CD8-positive, alpha-beta memory T cell (primary cell): ENCODE data around the gene UBAC1. TPM values are rescaled to one million over a fixed set of nuclear protein-coding genes. Genes with fewer than 3 reads are reported as not detected.
"Not testable (repeated sequence)": the region's sequence is repeated elsewhere in the genome, so short reads cannot be mapped to it uniquely, and the experiment has no call there.

Experiments
- CTCF ChIA-PET: fragments of 350-600 bp; sonication (Branson Sonifier 250); formaldehyde crosslinking; loops from one replicate; lab custom pipeline; 2021; ENCODE audit warnings: antibody characterized with exemption; lab: Charles Lee
- POLR2A ChIA-PET: fragments of 350-600 bp; sonication (Branson Sonifier 250); formaldehyde crosslinking; loops from one replicate; lab custom pipeline; 2021; ENCODE audit warnings: antibody characterized with exemption; lab: Charles Lee
- DNase-seq, 5 donors: peaks; one replicate each; pipeline versions ENCODE4 v3.0.0 to v3.0.0-alpha.2; 2020 to 2022; ENCODE audit warnings: mixed read lengths in 1 of 5
- H3K27ac ChIP-seq: one replicate; pipeline ENCODE4 v1.7.0; 2013; ENCODE audit warnings: low read depth, mild to moderate bottlenecking, low read length, moderate library complexity
- H3K27me3 ChIP-seq: 2 replicates; pipeline ENCODE4 v1.7.0; 2013; ENCODE audit warnings: low read length, mild to moderate bottlenecking; ENCODE audit not compliant: insufficient read depth, poor library complexity, severe bottlenecking
- H3K36me3 ChIP-seq: 2 replicates; pipeline ENCODE4 v1.7.0; 2013; ENCODE audit warnings: mild to moderate bottlenecking, low read length, moderate library complexity; ENCODE audit not compliant: insufficient read depth
- H3K4me1 ChIP-seq: 2 replicates; pipeline ENCODE4 v1.7.0; 2013; ENCODE audit warnings: mild to moderate bottlenecking, low read length, moderate library complexity; ENCODE audit not compliant: insufficient read depth
- H3K4me3 ChIP-seq: 2 replicates; pipeline ENCODE4 v1.7.0; 2013; ENCODE audit warnings: mild to moderate bottlenecking, low read length
- H3K9me3 ChIP-seq: 2 replicates; pipeline ENCODE4 v1.7.0; 2013; ENCODE audit warnings: mild to moderate bottlenecking, low read length
- H3K27ac Mint-ChIP-seq, 8 donors: one replicate each; pipeline ENCODE4 v1.8.0; 2020 to 2021; ENCODE audit warnings: mixed read lengths in 8 of 8, mild to moderate bottlenecking in 6 of 8, inconsistent platforms in 3 of 8, moderate library complexity in 3 of 8
- H3K27me3 Mint-ChIP-seq, 2 donors: one replicate each; pipeline ENCODE4 v1.8.0; 2020 to 2021; ENCODE audit warnings: mixed read lengths in 2 of 2, mild to moderate bottlenecking in 1 of 2, moderate library complexity in 1 of 2
- H3K36me3 Mint-ChIP-seq, 3 donors: one replicate each; pipeline ENCODE4 v1.8.0; 2020 to 2021; ENCODE audit warnings: mixed read lengths in 3 of 3, inconsistent platforms in 1 of 3, mild to moderate bottlenecking in 1 of 3
- H3K4me1 Mint-ChIP-seq, 3 donors: one replicate each; pipeline ENCODE4 v1.8.0; 2020 to 2021; ENCODE audit warnings: mixed read lengths in 3 of 3, inconsistent platforms in 1 of 3, mild to moderate bottlenecking in 1 of 3
- H3K4me3 Mint-ChIP-seq, 7 donors: one replicate each; pipeline ENCODE4 v1.8.0; 2020 to 2021; ENCODE audit warnings: mixed read lengths in 7 of 7, mild to moderate bottlenecking in 6 of 7, moderate library complexity in 4 of 7, inconsistent platforms in 2 of 7
- H3K9me3 Mint-ChIP-seq, 5 donors: one replicate each; pipeline ENCODE4 v1.8.0; 2020 to 2022; ENCODE audit warnings: mixed read lengths in 5 of 5, mild to moderate bottlenecking in 3 of 5, moderate library complexity in 2 of 5, inconsistent platforms in 1 of 5
- polyA plus RNA-seq: library from polyadenylated mRNA; unstranded; fragments of 300-500 nt; fragmentation: Illumina TruSeq; gene quantifications from one replicate; pipeline ENCODE4 v1.2.3, GENCODE V29; 2021
- total RNA-seq, 2 experiments: library from RNA; stranded (reverse); gene quantifications; one replicate each; pipeline ENCODE4 v1.2.3, GENCODE V29; 2021

Gene UBAC1
- total and polyA plus RNA-seq, 3 experiments from 2014 or later, result 27.1 to 38.1 (median 36.3) TPM

DNA sequence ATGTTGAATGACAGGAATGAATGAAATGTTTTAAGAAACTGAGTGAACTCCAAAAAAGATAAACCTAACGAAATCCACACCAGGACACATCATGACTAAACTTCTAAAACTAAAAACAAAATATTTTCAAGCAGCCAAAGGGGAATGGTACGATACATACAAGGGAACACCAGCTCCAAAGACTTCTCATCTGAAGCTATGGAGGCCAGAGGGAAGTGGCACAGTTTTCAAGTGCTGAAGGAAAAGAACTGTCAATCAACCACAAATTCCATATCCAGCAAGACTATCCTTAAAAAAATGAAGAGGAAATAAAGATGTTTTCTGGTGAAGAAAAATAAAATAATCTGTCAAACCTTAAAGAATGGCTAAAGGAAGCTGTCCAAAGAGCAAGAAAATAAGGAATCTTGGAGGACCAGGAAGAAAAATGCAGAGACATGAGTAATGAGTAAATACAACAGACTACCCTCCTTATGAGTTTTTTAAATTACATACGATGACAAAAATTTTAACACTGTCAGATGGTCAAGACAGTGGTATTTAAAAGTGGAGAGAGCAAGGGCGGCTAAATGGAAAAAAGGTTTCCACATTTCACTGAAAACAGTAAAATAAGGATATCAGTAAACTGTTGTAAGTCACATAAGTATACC is 65.8 kb downstream of the UBAC1 start:
- DNase-seq, result no peak
- H3K27ac Mint-ChIP-seq, result peak overlapping the region in 2 of 8 donors; percentile 32 to 64

DNA sequence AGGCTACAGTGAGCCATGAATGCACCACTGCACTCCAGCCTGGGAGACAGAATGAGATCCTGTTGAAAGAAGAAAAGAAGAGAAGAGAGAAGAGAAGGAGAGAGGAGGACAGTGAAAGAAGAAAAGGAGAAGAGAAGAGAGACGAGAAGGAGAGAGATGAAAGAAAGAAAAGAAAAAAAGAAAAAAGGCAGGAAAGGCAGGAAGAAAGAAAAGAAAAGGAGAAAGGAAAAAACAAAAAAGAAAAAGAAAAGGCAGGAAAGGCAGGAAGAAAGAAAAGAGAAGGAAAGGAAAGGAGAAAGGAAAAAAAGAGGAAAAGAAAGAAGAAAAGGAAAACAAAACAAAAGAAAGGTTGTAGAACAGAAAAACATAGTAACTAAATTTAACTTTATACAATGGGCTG is 68.1 kb downstream of the UBAC1 start:
- Histone ChIP-seq H3K9me3 (no peaks in the 10 kb centered on the region), H3K27me3 (no peaks in the 10 kb centered on the region), H3K27ac (no peak overlapping the region), H3K4me3 (no peak overlapping the region), H3K36me3 (no peaks in the 10 kb centered on the region), H3K4me1 (peaks cover 28% of the 10 kb centered on the region)
- H3K4me1 Mint-ChIP-seq, result peaks cover 51 to 93% (median 75%) of the 10 kb centered on the region in 3 donors
- DNase-seq, result no peak
- H3K27me3 Mint-ChIP-seq, result no peaks in the 10 kb centered on the region
- H3K9me3 Mint-ChIP-seq, result no peaks in the 10 kb centered on the region
- H3K27ac Mint-ChIP-seq, result peak overlapping the region in 1 of 8 donors; percentile 37
- ChIA-PET POLR2A (no interaction called here), CTCF (no interaction called here)
- H3K36me3 Mint-ChIP-seq, result no peaks in the 10 kb centered on the region
- no peak overlapping the region for H3K4me3 Mint-ChIP-seq

More for the DNA sequence above, 65.8 kb downstream of the UBAC1 start:
- Histone ChIP-seq H3K4me1 (peaks cover 32% of the 10 kb centered on the region), H3K4me3 (no peak overlapping the region), H3K36me3 (no peaks in the 10 kb centered on the region), H3K27me3 (no peaks in the 10 kb centered on the region), H3K9me3 (no peaks in the 10 kb centered on the region), H3K27ac (no peak overlapping the region)
- Mint-ChIP-seq H3K4me3 (no peak overlapping the region), H3K4me1 (peaks cover 55 to 89% (median 84%) of the 10 kb centered on the region in 3 donors), H3K9me3 (no peaks in the 10 kb centered on the region), H3K27me3 (no peaks in the 10 kb centered on the region), H3K36me3 (peaks cover 0 to 3% (median 0%) of the 10 kb centered on the region in 3 donors)
- POLR2A ChIA-PET, result no interaction called here
- CTCF ChIA-PET, result no interaction called here

- H3K4me3 ChIP-seq, H3K36me3 ChIP-seq, POLR2A ChIA-PET, H3K27me3 ChIP-seq, H3K27me3 Mint-ChIP-seq, H3K36me3 Mint-ChIP-seq, H3K4me3 Mint-ChIP-seq, CTCF ChIA-PET, H3K27ac ChIP-seq, H3K27ac Mint-ChIP-seq, H3K9me3 Mint-ChIP-seq, DNase-seq, H3K9me3 ChIP-seq: not testable (repeated sequence)
- H3K4me1 Mint-ChIP-seq, result peaks cover 56 to 94% (median 75%) of the 10 kb centered on the region in 3 donors
- peaks cover 34% of the 10 kb centered on the region for H3K4me1 ChIP-seq
Measured at GRCh38 chr9:135892327-135892726, 68.8 kb downstream of the UBAC1 start.

DNA sequence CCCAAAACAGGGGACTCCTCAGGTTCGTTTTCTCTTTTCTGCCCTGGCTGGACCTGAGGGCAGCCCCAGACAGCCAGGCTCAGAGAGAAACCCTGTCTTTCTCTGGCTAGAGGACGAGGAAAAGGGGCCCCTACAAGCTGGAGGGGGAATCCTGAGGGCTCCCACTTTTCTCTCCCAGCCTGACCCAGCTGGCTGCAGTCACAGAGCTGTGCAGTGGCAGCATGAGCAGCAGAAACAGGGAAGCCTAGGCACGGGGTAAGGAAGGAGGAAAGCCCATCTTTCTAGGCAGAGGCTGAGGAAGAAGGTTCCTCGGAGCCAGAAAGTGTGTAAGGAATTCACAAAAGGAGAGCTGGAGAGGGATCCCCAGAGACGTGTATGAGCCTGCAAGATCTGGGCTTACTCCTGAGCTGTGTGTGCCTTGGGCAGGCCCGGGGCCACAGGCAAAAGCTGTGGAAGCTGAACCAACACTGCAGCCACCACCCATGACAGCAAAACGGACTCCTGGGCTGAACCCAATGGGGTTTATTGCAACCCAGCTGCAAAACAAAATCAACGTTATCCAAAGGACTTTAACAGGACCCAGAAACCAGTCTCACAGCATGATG is 70.0 kb downstream of the UBAC1 start:
- ChIA-PET CTCF (no interaction called here), POLR2A (no interaction called here)
- Histone ChIP-seq H3K27ac (no peak overlapping the region), H3K9me3 (no peaks in the 10 kb centered on the region), H3K4me3 (no peak overlapping the region), H3K36me3 (no peaks in the 10 kb centered on the region), H3K4me1 (peaks cover 43% of the 10 kb centered on the region), H3K27me3 (no peaks in the 10 kb centered on the region)
- no peak overlapping the region for H3K4me3 Mint-ChIP-seq
- H3K9me3 Mint-ChIP-seq, result no peaks in the 10 kb centered on the region
- no peaks in the 10 kb centered on the region for H3K36me3 Mint-ChIP-seq
- peaks cover 62 to 95% (median 76%) of the 10 kb centered on the region in 3 donors for H3K4me1 Mint-ChIP-seq
- DNase-seq, result no peak
- no peaks in the 10 kb centered on the region for H3K27me3 Mint-ChIP-seq
- no peak overlapping the region for H3K27ac Mint-ChIP-seq

- ChIA-PET CTCF (no interaction called here), POLR2A (no interaction called here)
- H3K27me3 ChIP-seq, result no peaks in the 10 kb centered on the region
- no peak overlapping the region for H3K4me3 ChIP-seq
- peak overlapping the region in 1 of 8 donors; percentile 33 for H3K27ac Mint-ChIP-seq
- H3K36me3 ChIP-seq, result no peaks in the 10 kb centered on the region
- H3K4me1 ChIP-seq, result peaks cover 49% of the 10 kb centered on the region
- no peaks in the 10 kb centered on the region for H3K27me3 Mint-ChIP-seq
- no peaks in the 10 kb centered on the region for H3K36me3 Mint-ChIP-seq
- no peak overlapping the region for H3K4me3 Mint-ChIP-seq
- no peak for DNase-seq
- H3K9me3 ChIP-seq, result no peaks in the 10 kb centered on the region
- no peak overlapping the region for H3K27ac ChIP-seq
- peaks cover 62 to 95% (median 76%) of the 10 kb centered on the region in 3 donors for H3K4me1 Mint-ChIP-seq
- H3K9me3 Mint-ChIP-seq, result no peaks in the 10 kb centered on the region
Measured at GRCh38 chr9:135890190-135891026, 70.8 kb downstream of the UBAC1 start.

DNA sequence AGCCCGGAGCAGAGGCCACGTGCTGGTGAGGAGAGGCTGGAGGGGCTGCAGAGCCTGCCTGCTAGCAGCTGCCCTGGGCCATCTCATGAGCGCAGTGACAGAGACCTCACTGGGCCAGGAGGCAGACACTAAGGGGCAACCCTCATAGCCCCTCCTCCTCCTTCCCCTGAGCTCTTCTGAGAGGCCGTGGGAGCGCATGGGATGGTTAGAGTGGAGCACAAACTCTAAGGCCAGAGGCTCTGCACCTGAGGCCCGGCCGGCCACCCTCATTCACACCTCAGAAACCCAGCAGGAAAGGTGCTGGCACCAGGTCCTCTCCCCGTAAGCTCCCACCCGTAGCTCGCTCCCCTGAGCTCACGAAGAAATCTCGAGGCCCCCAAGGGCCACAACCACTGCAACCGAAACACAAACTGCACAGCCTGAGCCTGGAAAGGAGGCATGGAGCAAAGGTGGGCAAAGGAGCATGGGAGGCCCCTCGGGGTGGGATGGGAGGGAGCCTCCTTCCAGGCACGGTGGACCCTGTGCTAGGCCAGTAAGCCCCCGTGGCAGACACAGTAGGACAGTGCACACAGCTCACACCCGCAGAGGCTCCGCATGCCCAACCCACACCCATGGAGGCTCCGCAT is 71.5 kb downstream of the UBAC1 start:
- ChIA-PET POLR2A (no interaction called here), CTCF (no interaction called here)
- no peak for DNase-seq
- no peaks in the 10 kb centered on the region for H3K36me3 Mint-ChIP-seq
- H3K4me3 Mint-ChIP-seq, result peak overlapping the region in 1 of 7 donors; percentile 67
- H3K27ac Mint-ChIP-seq, result no peak overlapping the region
- no peaks in the 10 kb centered on the region for H3K27me3 Mint-ChIP-seq
- Histone ChIP-seq H3K4me1 (peaks cover 54% of the 10 kb centered on the region), H3K27me3 (no peaks in the 10 kb centered on the region), H3K36me3 (no peaks in the 10 kb centered on the region), H3K27ac (no peak overlapping the region), H3K4me3 (no peak overlapping the region), H3K9me3 (no peaks in the 10 kb centered on the region)
- peaks cover 61 to 94% (median 74%) of the 10 kb centered on the region in 3 donors for H3K4me1 Mint-ChIP-seq
- no peaks in the 10 kb centered on the region for H3K9me3 Mint-ChIP-seq

DNA sequence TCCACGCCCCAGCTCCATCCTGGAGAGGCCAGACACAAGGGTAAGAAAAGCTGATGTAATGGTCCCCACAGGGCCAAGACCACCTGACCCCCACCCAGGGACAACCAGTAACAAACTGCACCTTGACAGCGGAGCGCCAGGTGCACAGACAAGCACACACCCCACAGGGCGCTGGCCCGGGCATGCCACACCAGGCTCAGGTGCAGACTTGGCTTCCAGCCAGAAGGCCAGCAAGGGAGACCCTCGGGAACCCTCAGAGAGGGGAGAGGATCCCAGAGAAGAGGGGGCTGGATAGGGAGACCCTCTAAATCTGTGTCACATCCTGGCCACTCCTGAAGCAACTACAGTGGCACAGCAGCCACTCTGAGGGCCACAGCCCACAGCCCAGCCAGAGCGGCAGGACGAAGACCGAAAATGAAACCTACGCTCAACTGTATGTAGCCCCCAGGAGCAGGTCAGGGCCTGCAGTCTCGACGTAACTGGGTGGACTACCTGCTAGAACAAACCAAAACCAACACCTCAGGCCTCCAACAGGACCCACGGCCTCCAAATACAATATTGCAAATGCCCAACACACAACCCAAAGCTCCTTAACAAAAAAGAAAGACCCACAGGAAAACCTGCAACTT is 72.3 kb downstream of the UBAC1 start:
- ChIA-PET POLR2A (no interaction called here), CTCF (no interaction called here)
- peak overlapping the region in 2 of 7 donors; percentile 22 to 44 for H3K4me3 Mint-ChIP-seq
- Histone ChIP-seq H3K4me1 (peaks cover 54% of the 10 kb centered on the region), H3K36me3 (no peaks in the 10 kb centered on the region), H3K9me3 (no peaks in the 10 kb centered on the region), H3K27me3 (no peaks in the 10 kb centered on the region), H3K27ac (no peak overlapping the region), H3K4me3 (no peak overlapping the region)
- DNase-seq, result no peak
- H3K36me3 Mint-ChIP-seq, result no peaks in the 10 kb centered on the region
- peaks cover 67 to 94% (median 79%) of the 10 kb centered on the region in 3 donors for H3K4me1 Mint-ChIP-seq
- H3K27me3 Mint-ChIP-seq, result no peaks in the 10 kb centered on the region
- H3K9me3 Mint-ChIP-seq, result no peaks in the 10 kb centered on the region
- H3K27ac Mint-ChIP-seq, result peak overlapping the region in 5 of 8 donors; percentile 28 to 95 (median 46)
